GM18511 (cell line): Measurements from ENCODE around the gene SYPL2.
A peak's percentile ranks its signal among the peaks of the same experiment; 100 is the strongest.

Source experiments
- ATAC-seq: cut with Tn5 transposase; IDR thresholded peaks from one replicate; pipeline ENCODE4 v1.9.1; 2021; ENCODE audit warnings: mild to moderate bottlenecking, moderate library complexity; ENCODE audit not compliant: unreplicated experiment

Gene SYPL2

GRCh38 chr1:109490934-109491302, 24.6 kb downstream of the SYPL2 start:
- ATAC-seq, result no peak

DNA sequence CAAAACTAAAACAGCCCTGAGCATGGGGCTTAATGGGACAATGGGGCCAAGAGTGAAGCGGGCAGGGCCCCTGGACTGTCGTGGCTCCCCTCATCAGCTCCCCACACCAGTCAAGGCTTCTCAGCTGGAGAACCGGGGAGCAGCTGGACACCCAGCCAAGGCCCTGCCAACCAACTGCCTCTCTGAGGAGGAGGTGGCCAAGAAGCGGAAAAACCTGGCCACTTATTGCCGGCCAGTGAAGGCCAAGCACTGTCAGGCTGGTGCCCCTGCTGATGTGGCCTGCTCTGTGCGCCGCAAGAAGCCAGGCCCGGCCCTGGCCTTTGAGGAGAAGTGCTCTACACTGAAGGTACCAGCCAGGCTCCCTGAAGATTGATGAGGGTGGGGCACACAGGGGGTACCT, 25.0 kb downstream of the SYPL2 start:
- ATAC-seq, result no peak

DNA sequence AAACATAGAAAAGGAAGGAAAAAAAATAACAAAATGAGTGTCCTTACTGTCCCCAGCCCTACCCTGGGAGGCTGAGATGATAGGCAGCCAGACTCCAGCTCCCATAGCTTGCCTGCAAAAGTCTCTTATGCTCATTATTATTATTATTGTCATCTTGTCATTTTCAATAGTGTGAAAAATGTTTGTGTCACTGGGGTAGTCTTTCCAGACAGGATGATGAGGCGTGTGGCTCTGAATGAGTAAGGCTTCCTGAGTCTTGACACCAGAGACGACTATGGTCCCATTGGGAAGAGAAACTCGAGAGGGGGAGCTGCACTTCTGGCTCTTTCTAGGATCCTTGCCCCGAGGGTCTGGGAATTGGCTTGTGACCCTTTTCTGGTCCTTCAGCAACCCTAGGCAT, 26.4 kb downstream of the SYPL2 start:
- ATAC-seq, result no peak

DNA sequence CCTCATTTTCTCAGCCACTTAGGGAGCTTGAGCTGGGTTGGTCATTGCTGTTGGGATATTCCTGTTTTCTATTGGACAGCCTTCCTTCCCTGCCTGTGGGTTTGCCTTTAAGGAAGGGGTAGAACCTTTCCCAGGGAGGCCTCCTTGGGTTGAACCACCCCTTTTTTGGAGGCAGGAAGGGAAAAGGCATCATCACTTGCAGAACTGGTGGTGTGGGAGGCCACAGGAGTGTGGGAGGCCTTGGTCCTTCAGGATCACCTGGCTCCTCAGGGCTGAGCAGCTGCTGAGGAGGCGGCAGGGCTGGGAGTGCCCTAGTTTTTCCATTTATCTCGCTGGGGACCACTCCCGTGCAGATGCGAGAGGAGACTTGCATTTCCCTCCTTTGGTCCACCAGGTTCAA, 26.9 kb downstream of the SYPL2 start:
- no peak for ATAC-seq

GRCh38 chr1:109493805-109494539, 27.6 kb downstream of the SYPL2 start, which contains the start of gene CYB561D1:
Gene CYB561D1 (plus strand): TSS chr1:109494094. CDS start chr1:109494140, 46 bp downstream.
- ATAC-seq, result peak; percentile 95

DNA sequence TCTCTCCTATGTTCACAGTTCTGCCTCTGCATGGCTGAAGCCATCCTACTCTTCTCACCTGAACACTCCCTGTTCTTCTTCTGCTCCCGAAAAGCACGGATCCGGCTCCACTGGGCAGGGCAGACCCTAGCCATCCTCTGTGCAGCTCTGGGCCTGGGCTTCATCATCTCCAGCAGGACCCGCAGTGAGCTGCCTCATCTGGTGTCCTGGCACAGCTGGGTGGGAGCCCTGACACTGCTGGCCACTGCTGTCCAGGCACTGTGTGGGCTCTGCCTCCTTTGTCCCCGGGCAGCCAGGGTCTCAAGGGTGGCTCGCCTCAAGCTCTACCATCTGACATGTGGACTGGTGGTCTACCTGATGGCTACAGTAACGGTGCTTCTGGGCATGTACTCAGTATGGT, 29.4 kb downstream of the SYPL2 start:
- ATAC-seq, result no peak

- ATAC-seq, result no peak
Measured at GRCh38 chr1:109497449-109498160, 31.3 kb downstream of the SYPL2 start.

GRCh38 chr1:109498161-109498801, 31.9 kb downstream of the SYPL2 start:
- no peak for ATAC-seq

DNA sequence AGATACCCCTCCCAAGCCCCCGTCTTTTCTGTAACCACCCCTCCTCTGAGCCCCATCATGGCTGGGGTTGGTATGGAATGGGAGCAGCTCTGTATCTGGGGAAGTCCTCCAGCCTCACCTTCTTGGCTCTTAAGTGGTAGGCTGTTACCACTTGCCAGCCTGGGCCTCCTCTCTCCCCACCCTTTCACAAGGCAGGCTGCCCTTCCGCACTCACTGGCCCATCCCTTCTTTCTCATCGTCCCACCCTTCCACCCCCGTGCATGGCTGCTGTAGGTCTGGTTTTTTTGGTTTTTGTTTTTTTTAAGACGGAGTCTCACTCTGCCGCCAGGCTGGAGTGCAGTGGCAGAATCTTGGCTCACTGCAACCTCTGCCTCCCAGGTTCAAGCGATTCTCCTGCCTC, 32.7 kb downstream of the SYPL2 start:
- ATAC-seq, result no peak

DNA sequence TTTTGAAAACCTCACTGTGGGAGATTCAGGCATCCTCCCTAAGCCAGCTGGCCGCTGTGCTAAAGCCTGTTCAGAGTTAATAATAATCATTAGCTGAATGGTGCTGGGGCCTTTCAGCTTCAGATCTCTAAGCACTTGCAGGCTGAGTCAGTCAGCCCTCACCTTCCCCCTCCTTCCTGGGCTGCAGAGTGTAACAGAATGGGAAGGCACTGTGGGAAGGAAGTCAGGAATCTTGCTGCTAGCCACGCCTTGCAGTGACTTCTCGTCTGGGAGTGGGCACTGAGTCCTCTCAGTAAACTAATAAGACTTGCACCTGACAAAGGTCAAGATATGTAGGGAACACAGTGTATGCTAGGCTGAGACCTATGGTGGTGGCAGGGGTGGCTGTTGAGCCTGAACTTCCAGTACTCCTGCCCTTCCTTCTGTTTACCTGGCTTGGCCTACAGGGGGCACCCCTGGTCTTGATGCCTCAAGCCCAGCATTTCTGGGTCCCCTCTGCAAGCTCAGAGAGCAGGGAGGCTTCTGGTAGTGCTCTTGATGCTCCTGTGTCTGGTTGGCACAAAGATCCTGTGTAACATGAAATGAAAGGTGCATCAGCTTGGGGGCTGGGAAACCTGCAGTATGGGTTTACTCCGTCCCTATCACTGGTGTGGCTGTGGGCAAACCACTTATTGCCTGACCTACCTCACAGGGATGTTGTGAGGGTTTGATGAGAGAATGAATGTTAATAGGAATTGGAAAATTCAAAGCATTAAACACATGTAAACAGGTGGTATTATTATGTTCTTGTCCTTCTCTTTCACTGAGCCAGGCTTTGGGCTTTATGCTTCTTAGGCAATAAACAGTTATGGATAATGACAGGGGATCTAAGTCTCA, 33.6 kb downstream of the SYPL2 start:
- no peak for ATAC-seq

DNA sequence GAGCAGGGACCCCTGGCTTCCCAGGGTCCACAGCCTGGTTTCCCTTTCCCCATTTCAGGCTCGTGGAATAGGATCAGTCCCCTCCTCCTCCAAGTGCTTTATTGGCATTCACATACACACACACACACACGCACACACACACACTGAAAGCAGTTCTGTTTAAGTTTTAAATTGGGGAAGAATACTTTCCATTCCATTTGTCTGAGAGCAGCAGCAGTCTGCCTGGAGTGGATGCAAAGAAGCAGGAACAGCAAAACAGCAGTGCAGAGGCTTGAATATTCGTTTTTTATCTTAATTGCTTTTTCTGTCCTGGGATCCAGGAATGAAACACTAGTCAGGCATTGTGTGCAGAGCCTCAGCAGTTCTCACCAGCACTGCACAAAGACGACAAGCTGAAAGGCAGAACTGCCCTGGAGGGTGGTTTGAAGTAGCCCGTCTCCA, 34.6 kb downstream of the SYPL2 start:
- no peak for ATAC-seq

DNA sequence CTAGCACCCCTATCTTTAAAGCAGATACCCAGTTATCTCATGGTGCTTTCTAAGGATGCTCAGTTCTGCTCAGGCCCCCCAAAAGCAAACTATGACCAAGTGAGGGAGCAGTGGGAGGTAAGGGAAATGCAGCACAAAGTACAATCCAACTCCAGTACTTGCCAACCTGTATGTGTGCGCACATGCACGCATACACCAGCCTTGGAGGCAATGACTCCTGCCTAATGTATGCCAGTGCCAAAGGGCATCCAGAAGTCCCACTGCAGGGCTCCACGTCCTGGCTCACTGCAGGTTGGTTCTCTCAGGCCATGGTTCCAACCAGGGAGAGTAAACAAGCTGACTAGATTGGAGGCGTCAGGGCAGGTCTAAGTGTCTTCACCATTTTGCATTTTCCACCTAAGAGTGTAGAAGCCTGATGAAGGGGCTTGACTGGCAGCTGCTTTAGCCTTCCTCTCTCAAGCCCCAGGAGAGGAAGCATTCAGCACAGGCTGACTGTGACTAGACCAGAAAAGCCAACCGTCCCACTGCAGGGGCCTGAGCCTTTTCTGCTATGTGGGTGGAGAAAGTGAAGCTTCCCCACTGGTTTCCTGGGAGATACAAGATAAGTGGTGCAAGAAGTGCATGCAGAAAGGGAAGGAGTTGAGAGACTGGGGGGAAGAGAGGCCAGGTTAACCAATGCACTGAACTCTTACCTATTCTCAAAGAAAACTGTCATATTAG, 35.5 kb downstream of the SYPL2 start:
- ATAC-seq, result no peak

DNA sequence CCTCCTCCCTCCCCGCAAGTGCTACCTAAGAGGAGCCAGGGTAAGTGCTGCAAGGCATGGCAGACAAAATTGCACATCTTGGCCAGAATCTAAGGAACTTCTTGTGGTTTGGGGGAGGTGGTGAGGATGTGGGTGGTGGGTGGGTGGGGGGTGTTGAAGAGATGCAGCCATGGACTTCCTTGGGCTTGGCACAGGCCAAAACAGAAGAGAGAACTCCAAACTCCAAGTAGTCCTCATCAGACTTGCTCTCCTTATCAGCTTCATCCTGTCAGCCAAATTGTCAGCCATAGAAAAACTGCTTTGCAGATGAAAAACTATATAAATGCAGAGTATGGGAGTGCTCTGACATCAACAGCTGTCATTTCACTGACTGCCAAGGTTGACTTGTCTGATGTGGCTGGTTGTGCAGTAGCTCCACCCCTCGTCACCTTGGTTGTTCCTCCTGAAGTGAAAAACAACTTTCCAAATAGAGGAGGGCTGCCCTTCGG, 36.1 kb downstream of the SYPL2 start:
- no peak for ATAC-seq

GRCh38 chr1:109503935-109504334, 37.6 kb downstream of the SYPL2 start:
- no peak for ATAC-seq

GRCh38 chr1:109504974-109505373, 38.6 kb downstream of the SYPL2 start:
- ATAC-seq, result no peak

DNA sequence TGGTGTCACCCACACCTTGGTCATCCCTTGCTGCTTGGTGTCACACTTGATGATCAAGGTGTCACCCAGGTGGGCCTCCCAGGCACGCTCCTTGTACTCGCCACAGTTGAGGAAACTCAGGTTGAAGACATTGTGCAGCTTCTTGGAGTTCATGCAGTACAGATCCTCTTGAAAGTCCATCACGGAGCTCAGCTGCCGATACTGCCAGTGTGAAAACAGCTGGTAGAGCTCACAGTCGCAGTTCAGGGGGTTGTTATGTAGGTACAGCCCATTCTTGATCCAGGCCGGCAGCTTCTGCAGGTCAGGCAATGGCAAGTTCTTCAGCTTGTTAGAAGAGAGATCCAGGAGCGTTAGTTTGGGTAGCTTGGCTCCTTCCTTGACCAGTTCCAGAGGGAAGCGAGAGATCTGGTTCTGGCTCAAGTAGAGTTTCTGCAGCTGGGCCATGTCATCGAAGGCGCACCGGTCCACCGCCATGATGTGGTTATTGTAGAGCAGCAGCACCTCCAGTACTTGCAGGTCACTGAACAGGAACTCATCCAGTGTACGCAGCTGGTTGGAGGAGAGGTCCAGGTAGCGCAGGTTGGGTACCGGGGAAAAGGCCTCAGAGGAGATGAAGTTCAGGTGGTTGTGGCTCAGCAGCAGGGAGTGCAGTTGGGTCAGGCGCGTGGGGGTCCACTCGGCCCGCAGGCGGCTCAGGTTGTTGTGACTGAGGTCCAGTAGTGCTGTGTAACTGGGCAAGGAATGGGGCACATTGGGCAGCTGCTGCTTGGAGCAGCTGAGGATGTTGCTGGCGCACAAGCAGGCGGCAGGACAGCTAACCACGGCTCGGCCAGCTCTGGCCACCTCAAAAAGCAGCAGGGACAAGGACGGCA, 41.9 kb downstream of the SYPL2 start:
- ATAC-seq, result no peak

- ATAC-seq, result no peak
Measured at GRCh38 chr1:109508873-109509175, 42.5 kb downstream of the SYPL2 start.

DNA sequence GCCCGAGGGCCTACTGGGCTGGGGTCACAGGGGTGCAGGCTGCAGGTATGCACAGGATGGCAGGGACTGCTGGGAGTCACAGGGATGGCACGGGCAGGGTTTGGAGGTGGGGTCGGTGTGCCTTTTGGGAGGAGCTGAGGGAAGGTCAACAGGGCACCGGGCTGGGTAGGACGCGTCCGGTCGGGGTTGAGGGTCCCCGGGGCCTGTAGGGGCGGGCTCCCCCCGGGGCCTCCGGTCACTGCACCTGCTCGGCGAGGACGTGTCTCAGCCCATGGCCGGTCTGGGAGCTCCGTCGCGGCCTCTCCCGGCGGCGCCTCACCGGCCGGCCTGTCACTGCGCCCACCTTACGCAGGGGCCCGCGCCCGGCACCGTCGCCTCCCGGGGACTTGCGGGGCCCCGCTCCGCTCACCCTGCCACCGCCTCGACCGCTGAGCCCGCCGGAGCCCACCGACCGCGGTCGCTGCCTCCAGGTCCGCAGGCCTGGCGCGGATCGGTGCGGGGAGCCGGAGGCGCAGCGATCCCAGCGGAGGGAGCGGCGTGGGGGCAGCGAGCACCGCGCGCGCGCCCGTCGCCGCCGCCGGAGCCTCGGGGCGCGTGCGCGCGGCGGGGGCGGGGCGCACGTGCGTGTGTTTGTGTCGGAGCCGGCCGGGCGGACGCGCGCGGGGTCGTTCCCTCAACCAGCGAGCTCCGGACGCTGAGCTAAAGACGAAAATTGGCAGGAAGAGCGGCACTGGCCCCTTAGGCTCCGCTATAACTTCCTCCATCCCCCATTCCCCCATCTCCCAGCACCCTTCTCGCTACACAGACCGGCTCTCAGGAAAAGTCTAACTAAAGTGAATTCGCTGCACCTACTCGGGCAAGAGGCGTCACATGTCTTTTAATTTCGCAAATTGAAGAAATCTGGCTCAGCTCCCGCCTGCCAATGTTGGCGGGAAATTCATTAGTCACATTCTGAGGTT, 43.1 kb downstream of the SYPL2 start, which contains the start of gene AMIGO1:
AMIGO1 (minus strand) TSS at position 552 of the 959 bp plus-strand sequence. CDS start 815 bp downstream, outside the sequence.
- ATAC-seq, result peak; percentile 67
